ENCODE measurements around the gene FAM117B.
"Not testable (repeated sequence)": the region's sequence is repeated elsewhere in the genome, so short reads cannot be mapped to it uniquely, and the experiment has no call there.

FAM117B gene

DNA sequence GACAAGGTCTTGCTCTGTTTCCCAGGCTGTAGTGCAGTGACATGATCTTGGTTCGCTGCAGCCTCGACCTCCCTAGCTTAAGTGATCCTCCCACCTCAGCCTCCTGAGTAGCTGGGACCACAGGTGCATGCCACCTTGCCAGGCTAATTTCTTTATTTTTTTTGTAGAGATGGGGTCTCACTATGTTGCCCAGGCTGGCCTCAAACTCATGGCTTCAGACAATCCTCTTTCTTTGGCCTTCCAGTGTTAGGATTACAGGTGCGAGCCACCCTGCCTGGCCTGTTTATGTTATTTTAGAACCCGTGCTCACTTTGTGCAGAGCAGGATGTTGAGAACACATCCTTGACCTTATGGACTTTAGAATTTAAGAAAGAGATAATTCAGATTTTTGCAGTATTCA lies 17.4 kb downstream of the FAM117B start:
- TF ChIP-seq, protein P1, sequence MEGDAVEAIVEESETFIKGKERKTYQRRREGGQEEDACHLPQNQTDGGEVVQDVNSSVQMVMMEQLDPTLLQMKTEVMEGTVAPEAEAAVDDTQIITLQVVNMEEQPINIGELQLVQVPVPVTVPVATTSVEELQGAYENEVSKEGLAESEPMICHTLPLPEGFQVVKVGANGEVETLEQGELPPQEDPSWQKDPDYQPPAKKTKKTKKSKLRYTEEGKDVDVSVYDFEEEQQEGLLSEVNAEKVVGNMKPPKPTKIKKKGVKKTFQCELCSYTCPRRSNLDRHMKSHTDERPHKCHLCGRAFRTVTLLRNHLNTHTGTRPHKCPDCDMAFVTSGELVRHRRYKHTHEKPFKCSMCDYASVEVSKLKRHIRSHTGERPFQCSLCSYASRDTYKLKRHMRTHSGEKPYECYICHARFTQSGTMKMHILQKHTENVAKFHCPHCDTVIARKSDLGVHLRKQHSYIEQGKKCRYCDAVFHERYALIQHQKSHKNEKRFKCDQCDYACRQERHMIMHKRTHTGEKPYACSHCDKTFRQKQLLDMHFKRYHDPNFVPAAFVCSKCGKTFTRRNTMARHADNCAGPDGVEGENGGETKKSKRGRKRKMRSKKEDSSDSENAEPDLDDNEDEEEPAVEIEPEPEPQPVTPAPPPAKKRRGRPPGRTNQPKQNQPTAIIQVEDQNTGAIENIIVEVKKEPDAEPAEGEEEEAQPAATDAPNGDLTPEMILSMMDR (IDR thresholded peaks at IDR 0.05; ENCODE audit: low read depth, low read length): no peak
- no peak overlapping the region for H3K4me3 ChIP-seq (replicated peaks in 1 of 2; ENCODE audit: low read depth in 2 of 2, low read length in 2 of 2)
- no peak for DNase-seq (ENCODE audit: low read depth in 2 of 2)

DNA sequence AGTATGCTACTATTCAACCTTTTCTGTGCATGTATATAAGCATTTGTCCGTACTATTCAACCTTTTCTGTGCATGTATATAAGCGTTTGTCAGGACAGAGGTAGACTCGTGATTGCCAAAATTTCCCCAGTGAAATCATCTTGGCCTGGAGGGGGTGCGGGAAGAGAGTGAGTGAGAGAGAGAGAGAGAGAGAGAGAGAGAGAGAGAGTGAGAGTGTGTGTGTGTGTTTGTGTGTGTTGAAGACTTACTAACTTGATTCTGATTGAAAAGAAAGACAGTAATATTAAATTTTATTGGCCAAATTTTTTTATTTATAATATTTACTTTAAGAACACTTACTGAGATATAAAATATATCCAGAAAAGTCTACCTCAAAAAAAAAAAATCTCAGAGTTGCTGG lies 19.1 kb downstream of the FAM117B start:
- H3K4me3 ChIP-seq (replicated peaks in 1 of 2; ENCODE audit: low read depth in 2 of 2, low read length in 2 of 2): no peak overlapping the region
- no peak for DNase-seq (ENCODE audit: low read depth in 2 of 2)
- TF ChIP-seq, protein P1 (IDR thresholded peaks at IDR 0.05; ENCODE audit: low read depth, low read length): no peak

DNA sequence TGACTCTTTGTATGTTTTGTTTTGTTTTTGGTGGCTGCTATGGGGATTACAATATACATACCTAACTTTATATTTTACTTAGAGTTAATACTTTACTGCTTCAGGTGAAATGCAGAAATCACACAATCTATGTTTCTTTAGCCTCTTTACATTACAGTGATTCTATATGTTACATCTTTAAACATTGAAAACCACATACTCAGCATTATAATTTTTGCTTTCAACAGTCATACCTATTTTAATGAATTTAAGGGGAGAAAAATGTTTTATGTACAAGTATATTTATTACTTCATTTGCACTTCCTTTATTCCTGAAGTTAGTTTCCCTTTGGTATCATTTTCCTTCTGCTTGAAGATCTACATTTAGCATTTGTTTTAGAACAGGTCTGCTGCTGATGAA lies 23.1 kb downstream of the FAM117B start:
- DNase-seq (ENCODE audit: low read depth in 2 of 2): no peak
- TF ChIP-seq, protein P1 (IDR thresholded peaks at IDR 0.05; ENCODE audit: low read depth, low read length): no peak
- H3K4me3 ChIP-seq (replicated peaks in 1 of 2; ENCODE audit: low read depth in 2 of 2, low read length in 2 of 2): no peak overlapping the region

DNA sequence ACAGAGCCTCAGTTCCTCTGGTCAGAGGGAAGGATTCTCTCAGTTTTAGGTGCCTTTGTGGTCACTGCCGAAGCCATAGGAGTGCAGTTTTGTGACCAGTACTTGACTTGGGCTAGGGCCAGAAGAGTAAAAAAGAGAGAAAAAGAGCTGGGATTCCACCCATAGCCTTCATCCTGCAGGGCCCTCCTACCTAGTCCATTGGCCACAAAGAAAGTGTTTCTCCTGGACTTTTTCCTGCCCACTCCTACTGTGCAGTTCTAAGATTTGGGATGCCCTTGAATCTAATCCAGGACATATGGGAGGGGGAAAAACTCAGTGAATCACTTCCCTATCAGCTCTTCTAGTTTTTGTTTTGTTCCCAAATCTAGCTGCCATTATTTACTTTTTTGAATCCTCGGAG lies 26.0 kb downstream of the FAM117B start:
- DNase-seq (ENCODE audit: low read depth in 2 of 2): peak in 1 of 2 donors; percentile 8
- H3K4me3 ChIP-seq (replicated peaks in 1 of 2; ENCODE audit: low read depth in 2 of 2, low read length in 2 of 2): no peak overlapping the region
- TF ChIP-seq, protein P1 (IDR thresholded peaks at IDR 0.05; ENCODE audit: low read depth, low read length): no peak

DNA sequence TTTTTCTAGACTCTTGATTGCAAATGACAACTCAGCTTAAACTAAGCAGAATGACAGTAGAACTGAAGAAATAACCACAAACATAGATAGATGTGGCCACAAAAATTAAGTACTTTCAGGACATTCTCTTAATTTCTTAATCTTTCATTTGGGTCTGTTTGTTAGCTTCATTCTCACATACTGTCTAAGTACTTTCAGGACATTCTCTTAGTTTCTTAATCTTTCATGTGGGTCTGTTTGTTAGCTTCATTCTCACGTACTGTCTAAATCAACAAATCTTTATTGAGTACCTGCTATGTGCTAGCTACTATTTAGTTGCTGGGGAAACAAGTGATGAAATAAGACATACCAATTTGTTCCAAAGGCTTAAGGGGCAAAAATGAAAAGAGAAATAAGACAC lies 35.1 kb downstream of the FAM117B start:
- H3K4me3 ChIP-seq (replicated peaks in 1 of 2; ENCODE audit: low read depth in 2 of 2, low read length in 2 of 2): no peak overlapping the region
- peak; percentile 6 to 18 for DNase-seq (ENCODE audit: low read depth in 2 of 2)
- TF ChIP-seq, protein P1 (IDR thresholded peaks at IDR 0.05; ENCODE audit: low read depth, low read length): no peak

DNA sequence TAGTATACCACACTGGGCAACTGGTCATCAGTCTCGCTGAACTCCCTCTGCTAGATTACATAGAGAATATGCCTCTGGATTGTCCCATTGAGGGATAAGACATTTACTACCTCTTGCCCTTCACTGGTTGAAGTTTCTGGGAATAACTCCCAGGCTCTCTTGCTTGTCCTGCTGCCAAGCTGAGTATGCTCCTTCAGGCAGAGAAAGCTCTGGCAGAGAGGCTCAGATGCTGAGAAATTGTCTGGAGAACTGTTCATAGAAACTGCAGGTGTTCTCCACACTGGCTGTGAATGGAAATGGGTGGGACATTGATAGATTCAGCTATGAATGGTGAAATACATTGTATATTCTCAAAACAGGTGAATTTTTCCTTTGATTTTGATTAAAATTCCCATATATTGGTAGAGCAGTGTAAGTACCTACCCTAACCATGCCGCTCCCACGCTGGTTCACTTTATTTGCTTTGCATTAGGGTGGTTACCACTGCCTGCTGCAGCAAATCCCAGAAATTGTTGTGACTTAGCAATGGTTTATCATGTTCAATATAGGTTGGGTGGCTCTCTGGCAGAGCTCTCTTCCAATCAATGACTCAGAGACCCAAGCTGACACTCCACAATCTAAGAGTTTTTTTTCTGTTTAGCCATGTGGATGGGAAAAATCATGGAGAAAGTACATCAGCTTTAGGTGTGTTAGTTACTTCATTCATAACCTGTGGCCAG lies 36.7 kb downstream of the FAM117B start:
- no peak overlapping the region for H3K4me3 ChIP-seq (replicated peaks in 1 of 2; ENCODE audit: low read depth in 2 of 2, low read length in 2 of 2)
- TF ChIP-seq, protein P1 (IDR thresholded peaks at IDR 0.05; ENCODE audit: low read depth, low read length): no peak
- no peak for DNase-seq (ENCODE audit: low read depth in 2 of 2)

DNA sequence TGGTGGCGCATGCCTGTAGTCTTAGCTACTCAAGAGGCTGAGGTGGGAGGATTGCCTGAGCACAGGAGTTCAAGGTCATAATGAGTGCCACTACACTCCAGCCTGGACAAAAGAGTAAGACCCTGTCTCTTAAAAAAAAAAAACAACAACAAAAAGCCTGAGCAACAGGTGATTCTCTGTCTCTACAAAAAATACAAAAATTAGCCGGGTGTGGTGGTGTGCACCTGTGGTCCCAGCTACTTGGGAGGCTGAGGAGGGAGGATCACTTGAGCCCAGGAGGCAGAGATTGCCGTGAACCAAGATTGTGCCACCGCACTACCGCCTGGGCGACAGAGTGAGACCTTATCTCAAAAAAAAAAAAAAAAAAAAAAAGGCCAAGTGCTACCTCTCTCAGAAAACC lies 40.3 kb downstream of the FAM117B start:
- not testable (repeated sequence) for DNase-seq (ENCODE audit: low read depth in 2 of 2); H3K4me3 ChIP-seq (replicated peaks in 1 of 2; ENCODE audit: low read depth in 2 of 2, low read length in 2 of 2)
